ENCODE measurements around the gene PGLYRP2.
"Not testable (repeated sequence)": the region's sequence is repeated elsewhere in the genome, so short reads cannot be mapped to it uniquely, and the experiment has no call there.

The PGLYRP2 gene

GRCh38 chr19:15487038-15487437, 7.7 kb upstream of the PGLYRP2 start:
- DNase-seq = no peak

DNA sequence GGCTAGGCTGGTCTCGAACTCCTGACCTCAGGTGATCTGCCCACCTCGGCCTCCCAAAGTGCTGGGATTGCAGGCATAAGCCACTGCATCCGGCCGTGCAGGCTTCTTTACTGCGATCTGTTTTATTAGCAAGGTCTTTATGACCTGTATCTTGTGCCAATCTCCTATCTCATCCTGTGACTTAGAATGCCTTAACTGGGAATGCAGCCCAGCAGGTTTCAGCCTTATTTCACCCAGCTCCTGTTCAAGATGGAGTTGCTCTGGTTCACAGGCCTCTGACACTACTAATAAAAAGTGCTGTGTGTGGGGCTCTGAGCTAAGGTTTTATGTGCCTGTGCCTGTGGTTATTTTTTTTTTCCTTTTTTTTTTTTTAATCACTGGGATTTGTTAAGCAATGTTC, 6.5 kb upstream of the PGLYRP2 start:
- not testable (repeated sequence) for DNase-seq

DNA sequence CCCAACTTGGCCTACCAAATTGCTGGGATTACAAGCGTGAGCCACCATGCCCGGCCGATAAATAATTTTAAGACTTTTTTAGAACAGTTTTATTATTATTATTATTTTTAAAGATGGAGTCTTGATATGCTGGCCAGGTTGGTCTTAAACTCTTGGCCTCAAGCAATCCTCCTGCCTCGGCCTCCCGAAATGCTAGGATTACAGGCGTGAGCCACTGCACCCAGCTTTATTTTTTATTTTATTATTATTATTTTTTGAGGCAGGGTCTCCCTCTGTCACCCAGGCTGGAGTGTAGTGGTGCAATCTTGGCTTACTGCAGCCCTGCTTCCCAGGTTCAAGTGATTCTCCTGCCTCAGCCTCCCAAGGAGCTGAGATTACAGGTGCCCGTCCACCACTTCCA, 1.7 kb upstream of the PGLYRP2 start:
- not testable (repeated sequence) for DNase-seq

- DNase-seq = no peak
Measured at GRCh38 chr19:15476325-15476724, 3.0 kb downstream of the PGLYRP2 start.

GRCh38 chr19:15475611-15476010, 3.7 kb downstream of the PGLYRP2 start:
- no peak for DNase-seq

GRCh38 chr19:15475169-15475568, 4.1 kb downstream of the PGLYRP2 start:
- no peak for DNase-seq

GRCh38 chr19:15473821-15474220, 5.5 kb downstream of the PGLYRP2 start:
- not testable (repeated sequence) for DNase-seq

DNA sequence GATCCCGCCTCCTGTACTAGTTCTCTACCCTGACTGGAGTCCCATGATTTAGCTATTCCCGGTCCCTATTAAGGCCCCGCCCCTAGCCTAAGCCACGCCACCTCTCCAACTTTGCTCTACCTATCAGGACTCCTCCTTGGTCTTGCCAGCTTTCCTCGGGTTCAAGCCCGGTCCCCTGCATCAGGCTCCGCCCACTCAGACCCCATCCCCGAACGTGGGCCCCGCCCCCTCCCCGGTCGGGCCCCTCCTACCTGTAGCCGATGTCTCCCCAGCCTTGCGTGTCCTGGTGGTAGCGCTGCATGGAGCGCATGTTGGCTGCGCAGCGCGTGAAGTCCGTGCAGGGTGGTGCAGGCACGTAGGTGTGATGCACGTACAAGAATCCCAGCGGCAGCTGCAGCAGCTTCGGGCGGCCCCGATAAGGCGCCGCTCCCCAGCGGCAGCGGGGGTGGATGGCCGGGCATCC, 7.6 kb downstream of the PGLYRP2 start:
- no peak for DNase-seq

GRCh38 chr19:15469513-15470297, 9.6 kb downstream of the PGLYRP2 start:
- no peak for DNase-seq

- no peak for DNase-seq
Measured at GRCh38 chr19:15468675-15469512, 10.4 kb downstream of the PGLYRP2 start.

DNA sequence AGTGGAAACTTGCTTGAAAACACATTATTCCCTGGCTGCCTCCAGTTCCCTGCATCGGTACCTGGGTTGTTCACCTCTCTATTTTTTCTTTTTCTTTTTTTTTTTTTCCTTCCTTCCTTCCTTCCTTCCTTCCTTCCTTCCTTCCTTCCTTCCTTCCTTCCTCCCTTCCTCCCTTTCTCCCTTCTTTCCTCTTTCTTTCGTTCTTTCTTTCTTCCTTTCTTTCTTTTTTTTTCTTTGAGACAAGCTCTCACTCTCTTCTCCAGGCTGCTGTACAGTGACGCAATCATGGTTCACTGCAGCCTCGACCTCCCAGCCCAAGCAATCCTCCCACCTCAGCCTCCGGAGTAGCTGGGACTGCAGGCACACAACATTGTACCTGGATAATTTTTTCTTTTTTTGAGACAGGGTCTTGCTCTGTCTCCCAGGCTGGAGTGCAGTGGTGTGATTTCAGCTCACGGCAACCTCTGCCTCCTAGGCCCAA, 11.5 kb downstream of the PGLYRP2 start:
- no peak for DNase-seq

DNA sequence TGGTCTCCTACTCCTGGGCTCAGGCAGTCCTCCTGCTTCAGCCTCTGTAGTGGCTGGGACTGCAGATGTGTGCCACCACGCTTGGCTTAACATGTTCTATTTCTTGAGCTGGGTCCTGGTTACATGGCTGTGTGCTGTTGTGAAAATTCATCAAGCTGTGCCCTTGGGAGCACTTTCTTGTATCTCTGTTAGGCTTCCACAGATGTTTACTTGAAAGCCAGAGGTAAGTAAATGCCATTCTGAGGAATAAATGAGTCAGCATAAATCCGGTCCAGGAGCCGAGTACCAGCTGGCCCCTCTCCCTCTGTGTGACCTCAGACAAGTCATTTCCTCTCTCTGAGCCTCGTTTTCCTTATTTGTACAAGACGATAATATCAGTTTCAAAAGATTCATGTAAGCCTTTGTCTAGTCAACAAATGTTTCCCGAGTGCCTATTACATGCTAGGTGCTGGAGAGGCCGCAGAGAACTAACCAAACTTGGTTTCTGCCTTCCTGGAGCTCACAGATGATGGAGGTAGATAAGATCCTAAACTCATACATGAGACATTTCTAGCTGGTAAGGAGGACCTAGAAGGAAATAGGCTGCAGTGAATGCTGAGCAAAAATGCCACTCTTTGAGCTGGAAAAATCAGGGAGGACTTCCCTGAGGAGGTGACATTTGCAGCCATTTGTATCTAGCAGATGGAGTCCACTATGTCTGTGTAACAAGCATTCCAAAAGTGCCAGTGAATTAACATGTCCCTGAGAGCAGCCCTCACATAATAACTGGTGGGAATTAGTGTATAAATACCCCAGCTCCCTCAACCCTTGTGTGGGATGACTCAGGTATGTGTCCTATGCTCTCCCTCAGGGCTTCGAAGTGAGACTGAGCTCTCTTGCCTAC, 12.2 kb downstream of the PGLYRP2 start:
- no peak for DNase-seq

DNA sequence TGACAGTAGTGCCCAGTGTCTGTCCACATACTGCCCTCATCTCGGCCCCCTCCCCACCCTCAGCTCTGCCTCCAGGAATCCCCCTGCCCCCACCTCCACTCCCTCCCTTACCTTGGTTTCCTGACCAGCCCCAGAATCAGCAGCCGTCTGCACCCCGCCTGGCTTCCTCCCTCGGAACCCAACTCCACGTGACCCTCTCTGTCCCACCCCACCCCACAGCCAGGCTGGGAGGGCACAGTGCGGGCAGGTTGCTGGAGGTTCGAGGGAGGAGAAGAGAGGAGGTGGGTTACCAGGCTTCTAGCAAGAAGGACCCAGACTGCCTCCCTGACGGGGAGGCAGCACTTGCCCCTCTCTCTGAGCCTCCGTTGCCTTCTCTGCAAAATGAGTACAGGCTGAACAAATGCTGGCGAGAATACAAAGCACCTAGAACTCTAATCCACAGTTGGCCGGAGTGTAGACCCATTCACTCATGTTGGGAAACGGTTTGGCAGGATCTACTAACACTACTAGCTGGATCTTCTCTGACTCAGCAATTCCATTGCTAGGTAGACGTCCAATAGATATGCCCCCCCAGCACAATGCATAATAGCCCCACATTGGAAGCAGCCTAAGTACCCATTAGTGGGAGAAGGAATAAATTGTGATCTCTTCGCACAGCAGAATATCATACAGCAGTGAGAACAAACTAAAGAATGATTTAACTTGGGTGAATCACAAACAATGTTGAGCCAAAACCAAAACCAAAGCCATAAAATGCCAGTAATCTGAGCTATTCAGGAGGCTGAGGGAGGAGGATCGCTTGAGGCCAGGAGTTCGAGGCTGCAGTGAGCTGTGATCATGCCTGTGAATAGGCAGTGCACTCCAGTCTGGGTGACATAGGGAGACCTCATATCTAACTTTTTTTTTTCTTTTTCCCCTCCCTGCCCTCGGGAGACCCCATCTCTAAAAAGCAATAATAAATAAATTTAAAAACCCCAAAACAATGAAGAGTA, 14.6 kb downstream of the PGLYRP2 start, which contains the start of gene RASAL3:
Gene RASAL3 (minus strand): TSS at position 151 of the 992 bp plus-strand sequence. CDS start 186 bp downstream, outside the sequence.
- no peak for DNase-seq

GRCh38 chr19:15463861-15464371, 15.4 kb downstream of the PGLYRP2 start:
- no peak for DNase-seq

- no peak for DNase-seq
Measured at GRCh38 chr19:15461694-15462093, 17.6 kb downstream of the PGLYRP2 start.

- DNase-seq = no peak
Measured at GRCh38 chr19:15457701-15458484, 21.4 kb downstream of the PGLYRP2 start.

- no peak for DNase-seq
Measured at GRCh38 chr19:15456871-15457700, 22.2 kb downstream of the PGLYRP2 start.

- DNase-seq = no peak
Measured at GRCh38 chr19:15456441-15456840, 22.9 kb downstream of the PGLYRP2 start.

DNA sequence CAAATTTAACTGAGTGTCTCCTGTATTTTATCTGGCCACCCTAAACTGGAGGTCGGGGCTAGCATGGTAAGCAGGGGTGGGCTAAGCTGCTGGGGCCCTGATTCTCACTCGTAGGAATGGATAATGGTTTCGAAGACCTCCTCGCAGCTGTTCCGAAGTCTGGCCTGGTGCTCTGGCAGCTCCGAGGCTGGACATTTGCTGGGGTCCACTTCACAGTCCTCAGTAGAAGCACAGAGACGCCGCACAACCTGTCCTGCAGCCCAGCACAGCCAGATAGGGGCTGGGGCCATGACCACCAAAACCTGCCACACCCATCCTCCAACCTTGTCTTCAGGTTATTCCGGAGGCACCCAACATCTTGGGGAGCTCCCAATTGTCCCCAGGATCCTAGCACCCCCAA, 23.3 kb downstream of the PGLYRP2 start:
- DNase-seq = no peak

Measured in NCI-H446 (cell line).